ENCODE results near the gene MAN1B1. TPM values are rescaled to one million over a fixed set of nuclear protein-coding genes. Genes with fewer than 3 reads are reported as not detected.
"Not testable (repeated sequence)": the region's sequence is repeated elsewhere in the genome, so short reads cannot be mapped to it uniquely, and the experiment has no call there.

The MAN1B1 gene
- total and polyA plus RNA-seq, 2 donors (not counting 1 experiment from before 2014, with no cell fraction given), result 45.5 to 96.6 TPM

GRCh38 chr9:137123468-137123837 lies 36.7 kb downstream of the MAN1B1 start:
- TF ChIP-seq EZH2 (IDR thresholded peaks at IDR 0.05; ENCODE audit: low read length, missing control alignments) (no peak), CTCF (conservative IDR thresholded peaks at IDR 0.05 in 1 of 2, IDR thresholded peaks at IDR 0.05 in 1 of 2; ENCODE audit: low read depth in 1 of 2, low read length in 2 of 2) (no peak)
- Histone ChIP-seq H3K4me3 (replicated peaks in 1 of 4; ENCODE audit: control extremely low read depth in 1 of 4, insufficient read depth in 1 of 4, low read depth in 3 of 4, low read length in 4 of 4) (no peak overlapping the region), H4K20me1 (ENCODE audit: control insufficient read depth, extremely low read depth, insufficient read depth, low read length) (no peaks in the 10 kb centered on the region), H3K4me1 (ENCODE audit: control insufficient read depth, extremely low read depth, insufficient read depth, low read length) (peaks cover 2% of the 10 kb centered on the region), H3K27me3 (ENCODE audit: control insufficient read depth, insufficient read depth, low read length) (no peaks in the 10 kb centered on the region), H3K36me3 (ENCODE audit: control insufficient read depth, insufficient read depth, low read length) (no peaks in the 10 kb centered on the region), H3K4me2 (ENCODE audit: extremely low read depth, insufficient read depth, low read length) (no peak overlapping the region), H3K79me2 (ENCODE audit: control insufficient read depth, insufficient read depth, low read length) (peaks cover 8% of the 10 kb centered on the region), H2AFZ (ENCODE audit: low read length) (no peak overlapping the region), H3K9me3 (ENCODE audit: control insufficient read depth, insufficient read depth, low read depth, low read length) (no peaks in the 10 kb centered on the region), H3K9ac (ENCODE audit: insufficient read depth, low read length) (no peak overlapping the region), H3K27ac (ENCODE audit: insufficient read depth, low read length) (no peak overlapping the region)
- no peak for DNase-seq (ENCODE audit: low read depth in 2 of 2)

GRCh38 chr9:137123952-137124462 lies 37.2 kb downstream of the MAN1B1 start:
- H3K27ac ChIP-seq (ENCODE audit: insufficient read depth, low read length); H4K20me1 ChIP-seq (ENCODE audit: control insufficient read depth, extremely low read depth, insufficient read depth, low read length); H3K36me3 ChIP-seq (ENCODE audit: control insufficient read depth, insufficient read depth, low read length); H3K27me3 ChIP-seq (ENCODE audit: control insufficient read depth, insufficient read depth, low read length); H3K4me3 ChIP-seq (replicated peaks in 1 of 4; ENCODE audit: control extremely low read depth in 1 of 4, insufficient read depth in 1 of 4, low read depth in 3 of 4, low read length in 4 of 4); DNase-seq (ENCODE audit: low read depth in 2 of 2); H3K4me2 ChIP-seq (ENCODE audit: extremely low read depth, insufficient read depth, low read length); H3K9ac ChIP-seq (ENCODE audit: insufficient read depth, low read length); H3K9me3 ChIP-seq (ENCODE audit: control insufficient read depth, insufficient read depth, low read depth, low read length); H3K4me1 ChIP-seq (ENCODE audit: control insufficient read depth, extremely low read depth, insufficient read depth, low read length); H2AFZ ChIP-seq (ENCODE audit: low read length): not testable (repeated sequence)
- H3K79me2 ChIP-seq (ENCODE audit: control insufficient read depth, insufficient read depth, low read length), result peaks cover 13% of the 10 kb centered on the region

GRCh38 chr9:137126786-137127185 lies 40.0 kb downstream of the MAN1B1 start:
- Histone ChIP-seq H3K27me3 (ENCODE audit: control insufficient read depth, insufficient read depth, low read length) (no peaks in the 10 kb centered on the region), H3K9ac (ENCODE audit: insufficient read depth, low read length) (no peak overlapping the region), H3K4me1 (ENCODE audit: control insufficient read depth, extremely low read depth, insufficient read depth, low read length) (peaks cover 3% of the 10 kb centered on the region), H2AFZ (ENCODE audit: low read length) (no peak overlapping the region), H3K27ac (ENCODE audit: insufficient read depth, low read length) (no peak overlapping the region), H3K4me3 (replicated peaks in 1 of 4; ENCODE audit: control extremely low read depth in 1 of 4, insufficient read depth in 1 of 4, low read depth in 3 of 4, low read length in 4 of 4) (peak overlapping the region in 1 of 4 experiments; percentile 48), H3K9me3 (ENCODE audit: control insufficient read depth, insufficient read depth, low read depth, low read length) (no peaks in the 10 kb centered on the region), H4K20me1 (ENCODE audit: control insufficient read depth, extremely low read depth, insufficient read depth, low read length) (no peaks in the 10 kb centered on the region), H3K4me2 (ENCODE audit: extremely low read depth, insufficient read depth, low read length) (peak overlapping the region; percentile 96), H3K79me2 (ENCODE audit: control insufficient read depth, insufficient read depth, low read length) (peaks cover 17% of the 10 kb centered on the region), H3K36me3 (ENCODE audit: control insufficient read depth, insufficient read depth, low read length) (no peaks in the 10 kb centered on the region)
- TF ChIP-seq EZH2 (IDR thresholded peaks at IDR 0.05; ENCODE audit: low read length, missing control alignments), result no peak
- TF ChIP-seq CTCF (conservative IDR thresholded peaks at IDR 0.05 in 1 of 2, IDR thresholded peaks at IDR 0.05 in 1 of 2; ENCODE audit: low read depth in 1 of 2, low read length in 2 of 2), result no peak
- DNase-seq (ENCODE audit: low read depth in 2 of 2), result no peak

Measured in fibroblast of lung (primary cell).